GM21786 (cell line): ENCODE measurements around the gene TPRG1L.
A peak's percentile ranks its signal among the peaks of the same experiment; 100 is the strongest.

ENCODE experiments used
- ATAC-seq: cut with Tn5 transposase; IDR thresholded peaks from one replicate; pipeline ENCODE4 v1.9.1; 2021; ENCODE audit not compliant: unreplicated experiment

Gene TPRG1L

GRCh38 chr1:3642919-3643675 is 18.3 kb downstream of the TPRG1L start:
- ATAC-seq: no peak

- ATAC-seq: no peak
Measured at GRCh38 chr1:3644273-3644672, 19.5 kb downstream of the TPRG1L start.

- ATAC-seq: no peak
Measured at GRCh38 chr1:3645247-3645646, 20.4 kb downstream of the TPRG1L start.

- no peak for ATAC-seq
Measured at GRCh38 chr1:3645666-3646355, 21.0 kb downstream of the TPRG1L start.

GRCh38 chr1:3646596-3646995 is 21.8 kb downstream of the TPRG1L start:
- no peak for ATAC-seq

- peak; percentile 89 for ATAC-seq
Measured at GRCh38 chr1:3649342-3650247, 24.8 kb downstream of the TPRG1L start, which contains the start of gene WRAP73. TSS of gene WRAP73 (minus strand) at chr1:3650103. CDS start at chr1:3649999, 104 bp downstream.

- no peak for ATAC-seq
Measured at GRCh38 chr1:3650248-3651025, 25.6 kb downstream of the TPRG1L start.

GRCh38 chr1:3651026-3651929 is 26.5 kb downstream of the TPRG1L start:
- no peak for ATAC-seq

- no peak for ATAC-seq
Measured at GRCh38 chr1:3651930-3652547, 27.2 kb downstream of the TPRG1L start, which contains the start of gene TP73. TSS of gene TP73 (plus strand) at chr1:3652516. CDS start at chr1:3682366, 29,850 bp downstream.

- ATAC-seq: no peak
Measured at GRCh38 chr1:3652548-3653285, 27.9 kb downstream of the TPRG1L start.

- ATAC-seq: no peak
Measured at GRCh38 chr1:3653286-3653618, 28.4 kb downstream of the TPRG1L start.

GRCh38 chr1:3654549-3655281 is 29.9 kb downstream of the TPRG1L start:
- ATAC-seq: no peak

- ATAC-seq: peak; percentile 79
Measured at GRCh38 chr1:3656450-3657095, 31.8 kb downstream of the TPRG1L start.

GRCh38 chr1:3657096-3657475 is 32.3 kb downstream of the TPRG1L start:
- ATAC-seq: no peak

- ATAC-seq: no peak
Measured at GRCh38 chr1:3657578-3658230, 32.9 kb downstream of the TPRG1L start.

- ATAC-seq: no peak
Measured at GRCh38 chr1:3658231-3658615, 33.4 kb downstream of the TPRG1L start.

- no peak for ATAC-seq
Measured at GRCh38 chr1:3659093-3659492, 34.3 kb downstream of the TPRG1L start.
